Hematopoietic multipotent progenitor cell (in vitro differentiated cells): Measurements from ENCODE around the gene EPO. TPM values are rescaled to one million over a fixed set of nuclear protein-coding genes. Genes with fewer than 3 reads are reported as not detected.
"Not testable (repeated sequence)": the region's sequence is repeated elsewhere in the genome, so short reads cannot be mapped to it uniquely, and the experiment has no call there.

Experiments
- DNase-seq, 3 donors: peaks; one replicate each; pipeline ENCODE4 v3.0.0-alpha.2; 2011 to 2015; ENCODE audit warnings: low read depth in 2 of 3, low spot score in 2 of 3
- total RNA-seq: library from RNA; depleted of rRNA; stranded (reverse); fragments of >200 nt; gene quantifications from one replicate; pipeline ENCODE4 v1.2.3, GENCODE V29; 2012

EPO gene
- total RNA-seq, 1 donor = not detected

DNA sequence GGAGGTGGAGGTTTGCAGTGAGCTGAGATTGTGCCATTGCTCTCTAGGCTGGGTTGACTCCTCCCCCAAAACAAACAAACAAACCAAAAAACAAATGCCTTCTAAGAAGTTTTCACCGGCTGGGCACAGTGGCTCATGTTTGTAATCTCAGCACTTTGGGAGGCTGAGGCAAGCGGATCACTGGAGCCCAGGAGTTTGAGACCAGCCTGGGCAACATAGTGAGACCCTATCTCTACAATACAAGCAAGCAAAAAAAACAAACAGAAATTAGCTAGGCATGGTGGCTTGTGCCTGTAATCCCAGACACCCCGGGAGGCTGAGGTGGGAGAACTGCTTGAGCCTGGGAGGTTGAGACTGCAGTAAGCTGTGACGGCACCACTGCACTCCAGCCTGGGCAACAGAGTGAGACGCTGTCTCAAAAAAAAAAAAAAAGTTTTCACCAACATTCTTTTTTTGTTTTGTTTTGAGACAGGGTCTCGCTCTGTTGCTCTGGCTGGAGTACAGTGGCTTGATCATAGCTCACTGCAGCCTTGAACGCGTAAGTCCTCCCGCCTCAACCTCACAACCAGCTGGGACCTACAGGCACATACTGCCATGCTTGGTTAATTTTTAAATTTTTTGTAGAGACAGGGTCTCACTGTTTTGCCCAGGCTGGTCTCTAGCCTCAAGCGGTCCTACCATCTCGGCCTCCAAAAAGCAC lies 11.8 kb downstream of the EPO start:
- no peak for DNase-seq

- DNase-seq = no peak
Observed at GRCh38 chr7:100735730-100736129, 15.5 kb downstream of the EPO start.

DNA sequence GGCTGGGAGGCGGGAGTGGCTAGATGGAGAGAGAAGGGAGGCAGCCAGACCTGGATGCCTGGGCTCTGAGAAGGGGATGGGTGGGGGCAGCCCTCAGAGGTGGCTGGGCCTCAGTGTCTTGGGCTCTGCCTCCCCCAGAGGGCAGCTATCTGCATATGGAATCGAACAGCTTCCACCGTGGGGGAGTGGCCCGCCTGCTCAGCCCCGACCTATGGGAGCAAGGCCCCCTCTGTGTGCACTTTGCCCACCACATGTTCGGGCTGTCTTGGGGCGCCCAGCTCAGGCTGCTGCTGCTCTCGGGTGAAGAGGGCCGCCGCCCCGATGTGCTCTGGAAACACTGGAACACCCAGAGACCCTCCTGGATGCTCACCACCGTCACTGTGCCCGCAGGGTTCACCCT lies 16.4 kb downstream of the EPO start:
- DNase-seq = no peak

DNA sequence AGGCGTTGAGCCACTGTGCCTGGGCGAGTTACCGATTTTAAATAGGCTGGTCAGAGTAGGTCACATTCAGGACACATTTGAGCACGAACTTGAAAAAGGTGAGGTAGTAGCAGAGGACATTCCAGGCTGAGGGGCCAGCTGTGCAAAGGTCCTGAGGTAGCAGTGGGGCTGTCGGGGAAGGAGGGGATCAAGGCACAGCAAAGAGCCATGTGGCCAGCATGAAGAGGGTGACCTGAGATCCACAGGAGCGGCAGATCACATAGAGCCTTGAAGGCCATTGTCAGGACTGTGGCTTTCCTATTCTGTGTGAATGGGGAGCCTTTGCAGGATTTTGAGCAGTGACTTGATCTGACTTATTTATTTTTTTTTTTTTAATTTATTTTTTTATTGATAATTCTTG lies 19.7 kb downstream of the EPO start:
- DNase-seq = no peak

DNA sequence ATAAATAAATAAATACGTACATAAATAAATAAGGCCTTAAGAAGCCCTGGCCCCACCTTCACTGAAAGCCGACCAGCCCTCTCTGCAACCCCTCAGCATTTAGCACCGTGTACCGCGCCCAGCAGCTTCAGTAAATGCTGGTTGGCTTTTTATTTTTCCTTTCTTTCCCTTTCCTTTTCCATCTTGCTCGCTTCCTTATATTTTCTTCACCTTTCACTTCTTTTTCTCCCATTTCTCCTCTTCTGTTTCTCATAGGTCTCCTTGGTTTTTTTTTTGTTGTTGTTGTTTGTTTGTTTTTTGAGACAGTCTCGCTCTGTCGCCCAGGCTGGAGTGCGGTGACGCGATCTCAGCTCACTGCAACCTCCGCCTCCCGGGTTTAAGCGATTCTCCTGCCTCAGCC lies 24.3 kb downstream of the EPO start:
- no peak for DNase-seq

- peak in 2 of 3 donors; percentile 48 to 80 for DNase-seq
Observed at GRCh38 chr7:100745184-100745583, 24.9 kb downstream of the EPO start.

DNA sequence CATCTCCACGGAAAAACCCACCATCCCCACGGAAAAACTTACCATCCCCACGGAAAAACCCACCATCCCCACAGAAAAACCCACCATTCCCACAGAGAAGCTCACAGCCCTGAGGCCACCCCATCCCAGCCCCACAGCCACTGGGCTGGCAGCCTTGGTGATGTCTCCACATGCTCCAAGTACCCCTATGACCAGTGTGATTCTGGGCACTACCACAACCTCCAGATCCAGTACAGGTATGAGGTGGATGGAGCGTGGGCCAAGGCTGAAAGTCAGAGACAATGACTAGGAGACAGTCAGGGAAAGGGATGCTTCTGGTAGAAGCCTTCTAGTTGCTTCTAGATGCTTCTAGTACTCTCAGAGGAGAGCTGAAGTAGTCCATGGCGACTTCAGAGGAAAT lies 32.7 kb downstream of the EPO start:
- DNase-seq = no peak

- DNase-seq = no peak
Observed at GRCh38 chr7:100753750-100754149, 33.5 kb downstream of the EPO start.

DNA sequence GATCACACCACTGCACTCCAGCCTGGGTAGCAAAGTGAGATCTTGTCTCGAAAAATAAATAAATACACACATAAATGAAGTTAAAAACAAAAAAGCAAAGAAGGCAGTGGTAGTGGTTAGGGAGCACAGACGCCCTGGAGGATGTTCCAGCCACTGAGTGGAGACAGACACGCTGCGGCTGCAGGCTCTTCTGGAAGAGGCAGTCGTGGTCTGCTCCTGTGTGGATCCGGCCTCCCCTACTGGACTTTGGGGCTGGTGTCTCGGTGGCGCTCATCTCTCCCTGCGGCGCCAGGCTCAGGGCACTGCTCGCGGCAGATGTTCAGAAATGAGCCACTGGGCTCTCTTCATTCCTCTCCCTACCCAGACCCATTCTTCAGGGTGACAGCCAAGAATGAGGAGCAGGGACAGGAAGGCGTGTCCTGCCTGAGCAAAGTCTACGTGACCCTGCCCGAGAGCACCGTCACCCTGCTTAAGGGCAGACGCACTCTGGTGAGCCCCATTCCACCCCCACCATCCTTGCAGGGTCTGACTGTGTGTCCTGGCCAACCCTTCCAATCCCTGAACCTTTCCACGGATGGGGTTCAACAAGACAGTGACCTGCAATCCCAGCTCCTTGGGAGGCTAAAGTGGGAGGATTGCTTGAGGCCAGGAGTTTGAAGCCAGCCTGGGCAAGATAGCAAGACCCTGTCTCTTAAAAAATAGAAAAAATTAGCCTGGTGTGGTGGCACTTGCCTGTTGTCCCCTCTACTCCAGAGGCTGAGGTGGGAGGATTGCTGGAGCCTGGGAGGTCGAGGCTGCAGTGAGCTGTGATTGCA lies 39.3 kb downstream of the EPO start:
- DNase-seq = no peak

DNA sequence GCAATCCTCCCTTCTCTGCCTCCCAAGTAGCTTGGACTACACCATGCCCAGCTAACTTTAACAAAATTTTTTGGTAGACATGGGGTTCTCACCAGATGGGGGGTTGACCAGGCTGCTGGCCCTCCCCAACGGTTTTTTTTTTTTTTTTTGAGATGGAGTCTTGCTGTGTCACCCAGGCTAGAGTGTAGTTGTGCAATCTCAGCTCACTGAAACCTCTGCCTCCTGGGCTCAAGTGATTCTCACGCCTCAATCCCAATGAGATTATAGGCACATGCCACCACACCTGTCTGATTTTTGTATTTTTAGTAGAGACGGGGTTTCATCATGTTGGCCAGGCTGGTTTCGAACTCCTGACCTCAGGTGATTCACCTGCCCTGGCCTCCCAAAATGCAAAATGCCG lies 42.6 kb downstream of the EPO start:
- not testable (repeated sequence) for DNase-seq

DNA sequence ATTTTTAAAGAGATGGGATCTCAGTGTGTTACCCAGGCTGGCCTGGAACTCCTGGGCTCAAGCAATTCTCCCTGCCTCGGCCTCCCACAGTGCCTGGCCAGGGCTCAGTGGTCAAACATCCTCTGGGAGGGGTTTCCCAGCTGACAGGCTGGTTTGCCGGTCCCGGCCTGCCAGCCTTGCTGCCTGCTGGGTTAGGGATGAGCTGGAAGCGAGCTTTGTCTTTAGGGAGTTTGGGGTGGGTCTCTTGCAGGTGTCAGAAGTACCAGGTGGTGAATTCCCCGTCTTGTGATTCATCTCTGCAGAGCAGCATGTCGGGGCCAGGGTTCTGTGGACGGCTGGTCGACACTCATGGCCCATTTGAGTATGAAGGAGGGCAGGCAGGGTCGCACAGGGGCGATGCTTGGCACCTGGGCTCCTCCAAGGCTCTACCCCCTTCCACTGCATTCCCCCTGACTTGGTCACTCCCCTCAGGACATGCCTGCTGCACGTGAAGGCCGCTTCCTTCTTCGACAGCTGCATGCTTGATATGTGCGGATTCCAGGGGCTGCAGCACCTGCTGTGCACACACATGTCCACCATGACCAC lies 43.4 kb downstream of the EPO start:
- DNase-seq = no peak

GRCh38 chr7:100764841-100765240 lies 44.6 kb downstream of the EPO start:
- DNase-seq = no peak

DNA sequence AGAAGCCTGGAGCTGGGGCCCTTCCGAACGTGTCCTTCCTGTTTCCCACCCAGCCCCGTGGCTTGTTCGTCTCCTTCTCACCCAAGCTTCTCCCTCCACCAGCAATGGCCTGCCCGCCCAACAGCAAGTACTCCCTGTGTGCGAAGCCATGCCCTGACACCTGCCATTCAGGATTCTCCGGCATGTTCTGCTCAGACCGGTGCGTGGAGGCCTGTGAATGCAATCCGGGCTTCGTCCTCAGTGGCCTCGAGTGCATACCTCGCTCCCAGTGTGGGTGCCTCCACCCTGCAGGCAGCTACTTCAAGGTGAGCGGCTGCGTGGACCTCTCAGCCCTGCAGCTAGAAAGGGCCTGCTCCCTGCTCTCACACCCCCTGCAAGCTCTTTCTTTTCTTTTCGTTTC lies 45.0 kb downstream of the EPO start:
- DNase-seq = no peak

- no peak for DNase-seq
Observed at GRCh38 chr7:100768784-100769183, 48.5 kb downstream of the EPO start.

Other genes starting within 250 kb of the EPO start
- 60.9 TPM for gene TSC22D4, start 241.3 kb upstream of the EPO start, total RNA-seq
- under 0.01 TPM for gene NYAP1, start 236.5 kb upstream of the EPO start, total RNA-seq
- gene AGFG2, start 181.3 kb upstream of the EPO start, total RNA-seq = 10.5 TPM
- 2.2 TPM for gene SAP25, start 146.6 kb upstream of the EPO start, total RNA-seq
- gene LRCH4, start 134.3 kb upstream of the EPO start, total RNA-seq = 109 TPM
- gene FBXO24, start 134.1 kb upstream of the EPO start, total RNA-seq = 0.81 TPM
- gene PCOLCE, start 118.1 kb upstream of the EPO start, total RNA-seq = 0.81 TPM
- 12.1 TPM for gene MOSPD3, start 107.9 kb upstream of the EPO start, total RNA-seq
- gene TFR2, start 78.9 kb upstream of the EPO start, total RNA-seq = 51.7 TPM
- gene ACTL6B, start 64.0 kb upstream of the EPO start, total RNA-seq = not detected
- 121 TPM for gene GNB2, start 46.7 kb upstream of the EPO start, total RNA-seq
- gene GIGYF1, start 26.2 kb upstream of the EPO start, total RNA-seq = 36.9 TPM
- 31.8 TPM for gene POP7, start 14.3 kb upstream of the EPO start, total RNA-seq
- 0.27 TPM for gene ZAN, start 13.1 kb downstream of the EPO start, total RNA-seq
- gene EPHB4, start 107.1 kb downstream of the EPO start, total RNA-seq = 20.5 TPM
- 27.2 TPM for gene SLC12A9, start 132.2 kb downstream of the EPO start, total RNA-seq
- gene TRIP6, start 146.9 kb downstream of the EPO start, total RNA-seq = 44.7 TPM
- gene SRRT, start 154.6 kb downstream of the EPO start, total RNA-seq = 67.6 TPM
- 4.6 TPM for gene UFSP1, start 169.2 kb downstream of the EPO start, total RNA-seq
- gene ACHE, start 175.4 kb downstream of the EPO start, total RNA-seq = 0.27 TPM
- under 0.01 TPM for gene MUC3A, start 229.1 kb downstream of the EPO start, total RNA-seq
- gene MUC12, start 249.1 kb downstream of the EPO start, total RNA-seq = 0.27 TPM